HepG2 (cell line): ENCODE data around the gene SYCP2L. TPM values are rescaled to one million over a fixed set of nuclear protein-coding genes. Genes with fewer than 3 reads are reported as not detected.

Experiments used
- ATAC-seq: fragments of 200-7000 bp; cut with Tn5 transposase; 3 replicates; pipeline ENCODE4 v1.9.1; 2020; ENCODE audit warnings: mild to moderate bottlenecking, moderate library complexity
- BruUV-seq: library from RNA; stranded (reverse); fragments of 400-500 nt; replicated peaks from 2 replicates; lab custom pipeline; 2021; lab: Mats Ljungman, UMichigan
- CTCF ChIA-PET: fragments of 300-600 bp; formaldehyde crosslinking; extraction: SDS; loops from one replicate; lab custom pipeline; 2021; ENCODE audit warnings: low total read pairs, inconsistent platforms, low intra/inter-chr PET ratio; lab: Yijun Ruan, JAX
- POLR2A ChIA-PET: fragments of 350-600 bp; sonication (Branson Sonifier 250); formaldehyde crosslinking; loops from one replicate; lab custom pipeline; 2020; ENCODE audit warnings: antibody characterized with exemption, inconsistent platforms; lab: Yijun Ruan, JAX
- DNase-seq: peaks from one replicate; pipeline ENCODE4 v3.0.0-alpha.2; 2015; ENCODE audit warnings: low spot score
- FAIRE-seq: peaks from 3 replicates; lab custom pipeline; 2011; peaks lifted over from hg19 to GRCh38; lab: Jason Lieb, UNC
- H2AFZ ChIP-seq: one replicate; pipeline ENCODE4 v1.6.1; 2011; ENCODE audit warnings: low read length, inconsistent platforms
- H3K27ac ChIP-seq: fragments of 300-600 bp; 3 replicates; pipeline ENCODE4 v1.8.0; 2011; ENCODE audit warnings: mixed run types, mild to moderate bottlenecking, mixed read lengths, low read length, inconsistent platforms; ENCODE audit not compliant: insufficient read depth; ENCODE audit errors: extremely low read length
- H3K27me3 ChIP-seq, 2 experiments: fragments of 200-600 bp in 1 of 2; 2 replicates in 1 of 2; 3 replicates in 1 of 2; pipeline versions ENCODE4 v1.6.0 to v1.8.0; 2011; ENCODE audit warnings: low read length in 2 of 2, mild to moderate bottlenecking in 2 of 2, moderate library complexity in 2 of 2, inconsistent platforms in 1 of 2; ENCODE audit not compliant: insufficient read depth in 2 of 2, control insufficient read depth in 1 of 2
- H3K36me3 ChIP-seq, 2 experiments: fragments of 200-600 bp in 1 of 2; replicated peaks in 1 of 2; 2 replicates in 1 of 2; 3 replicates in 1 of 2; pipeline versions ENCODE4 v1.5.1 to v1.8.0; 2011; ENCODE audit warnings: low read length in 2 of 2, inconsistent platforms in 1 of 2; ENCODE audit not compliant: insufficient read depth in 2 of 2, control insufficient read depth in 1 of 2
- H3K4me1 ChIP-seq: 2 replicates; pipeline ENCODE4 v1.5.1; 2012; ENCODE audit warnings: low read length, inconsistent platforms; ENCODE audit not compliant: insufficient read depth
- H3K4me2 ChIP-seq: 2 replicates; pipeline ENCODE4 v1.6.0; 2011; ENCODE audit warnings: low read depth, low read length, inconsistent platforms
- H3K4me3 ChIP-seq, 3 experiments: fragments of 200-600 bp in 1 of 3; sonication (generic), shearing (Covaris generic) in 1 of 3; replicated peaks in 1 of 3; 2 replicates each; pipeline ENCODE4 v1.5.1; 2011 to 2016; ENCODE audit warnings: low read length in 3 of 3, inconsistent platforms in 2 of 3, low read depth in 2 of 3, mild to moderate bottlenecking in 2 of 3, control low read depth in 1 of 3, mixed read lengths in 1 of 3; ENCODE audit not compliant: insufficient read depth in 1 of 3
- H3K79me2 ChIP-seq: one replicate; pipeline ENCODE4 v1.6.1; 2011; ENCODE audit warnings: low read length, inconsistent platforms; ENCODE audit not compliant: insufficient read depth
- H3K9ac ChIP-seq: 2 replicates; pipeline ENCODE4 v1.6.0; 2011; ENCODE audit warnings: mild to moderate bottlenecking, low read depth, low read length, inconsistent platforms; ENCODE audit not compliant: insufficient read depth
- H3K9me3 ChIP-seq: 2 replicates; pipeline ENCODE4 v1.5.1; 2012; ENCODE audit warnings: mild to moderate bottlenecking, low read length
- H4K20me1 ChIP-seq: 2 replicates; pipeline ENCODE4 v1.6.0; 2011; ENCODE audit warnings: inconsistent platforms, mild to moderate bottlenecking, low read length, moderate library complexity; ENCODE audit not compliant: insufficient read depth
- BRD4 ChIP-seq: sonication (generic); formaldehyde crosslinking; IDR thresholded peaks from 2 replicates; pipeline ENCODE4 v1.4.0; 2020; ENCODE audit warnings: missing genetic modification reagents
- DDIT3 ChIP-seq: sonication (generic); formaldehyde crosslinking; IDR thresholded peaks from 2 replicates; pipeline ENCODE4 v1.4.0; 2020; ENCODE audit warnings: mild to moderate bottlenecking, missing genetic modification reagents
- GFI1 ChIP-seq: sonication (generic); formaldehyde crosslinking; IDR thresholded peaks from 2 replicates; pipeline ENCODE4 v1.5.0; 2020; ENCODE audit warnings: missing genetic modification reagents, mild to moderate bottlenecking, borderline replicate concordance
- ISX ChIP-seq: sonication (generic); formaldehyde crosslinking; conservative IDR thresholded peaks from 2 replicates; pipeline ENCODE4 v1.5.0; 2020; ENCODE audit warnings: missing genetic modification reagents
- KDM6A ChIP-seq: IDR thresholded peaks from 2 replicates; pipeline ENCODE4 v1.6.1; 2016; ENCODE audit warnings: low read depth
- NCOA5 ChIP-seq: sonication (generic); formaldehyde crosslinking; IDR thresholded peaks from 2 replicates; pipeline ENCODE4 v1.4.0; 2020; ENCODE audit warnings: missing genetic modification reagents
- NONO ChIP-seq, 2 experiments: fragments of 450-650 bp in 1 of 2; sonication (generic) in 1 of 2; formaldehyde crosslinking in 1 of 2; IDR thresholded peaks in 1 of 2; conservative IDR thresholded peaks in 1 of 2; 2 replicates each; pipeline versions ENCODE4 v1.6.1 to v1.8.0; 2017 to 2022; ENCODE audit warnings: mild to moderate bottlenecking in 1 of 2, missing genetic modification reagents in 1 of 2, moderate library complexity in 1 of 2
- PATZ1 ChIP-seq: sonication (generic); formaldehyde crosslinking; IDR thresholded peaks from 2 replicates; pipeline ENCODE4 v1.4.0; 2020; ENCODE audit warnings: missing genetic modification reagents
- RFXAP ChIP-seq: sonication (generic); formaldehyde crosslinking; IDR thresholded peaks from 2 replicates; pipeline ENCODE4 v1.4.0; 2020; ENCODE audit warnings: missing genetic modification reagents, borderline replicate concordance
- RXRA ChIP-seq: sonication (generic); formaldehyde crosslinking; IDR thresholded peaks from 2 replicates; pipeline ENCODE4 v1.5.1; 2020; ENCODE audit warnings: missing genetic modification reagents
- SAFB2 ChIP-seq: sonication (generic); formaldehyde crosslinking; IDR thresholded peaks from 2 replicates; pipeline ENCODE4 v1.5.1; 2020; ENCODE audit warnings: missing genetic modification reagents, low read depth, mild to moderate bottlenecking, borderline replicate concordance
- ZC3H13 ChIP-seq: sonication (generic); formaldehyde crosslinking; IDR thresholded peaks from 2 replicates; pipeline ENCODE4 v1.8.1; 2023; ENCODE audit warnings: mild to moderate bottlenecking, missing genetic modification reagents, moderate library complexity
- ZNF432 ChIP-seq: sonication (generic); formaldehyde crosslinking; IDR thresholded peaks from 2 replicates; pipeline ENCODE4 v1.5.0; 2020; ENCODE audit warnings: missing genetic modification reagents, mild to moderate bottlenecking, borderline replicate concordance
- ZNF484 ChIP-seq: sonication (generic); formaldehyde crosslinking; IDR thresholded peaks from 2 replicates; pipeline ENCODE4 v1.5.1; 2020; ENCODE audit warnings: mild to moderate bottlenecking, low read depth, missing genetic modification reagents, borderline replicate concordance
- ZNF615 ChIP-seq: sonication (generic); formaldehyde crosslinking; IDR thresholded peaks from 2 replicates; pipeline ENCODE4 v1.5.0; 2020; ENCODE audit warnings: mild to moderate bottlenecking, missing genetic modification reagents, borderline replicate concordance
- ZSCAN25 ChIP-seq: sonication (generic); formaldehyde crosslinking; IDR thresholded peaks from 2 replicates; pipeline ENCODE4 v1.8.0; 2022; ENCODE audit warnings: mild to moderate bottlenecking, missing genetic modification reagents
- WGBS: methylation state at CpG from one replicate; pipeline ENCODE4 v1.1.6; 2017; ENCODE audit warnings: low lambda C conversion rate; 5-methylcytosine and 5-hydroxymethylcytosine counted together
- in situ Hi-C: cut with HindIII; loops from 2 replicates; pipeline ENCODE4 v1.10.0; 2017; ENCODE audit warnings: low pct_unique_long_range_greater_than_20kb; ENCODE audit not compliant: extremely low pct_ligation_motif_present
- intact Hi-C: fragments of 100-400 bp; cut with micrococcal nuclease; formaldehyde crosslinking; loops from one replicate; pipeline ENCODE4 v1.10.0; 2022; ENCODE audit not compliant: unreplicated experiment
- polyA plus RNA-seq, 8 experiments: library from polyadenylated mRNA; depleted of rRNA in 3 of 8; stranded (reverse) in 7 of 8; unstranded in 1 of 8; fragments of >200 nt; fragmentation: Illumina TruSeq in 4 of 8; extraction: Trizol in 4 of 8; gene quantifications; 2 replicates each; pipeline versions ENCODE4 v1.2.1 to v1.2.3, GENCODE V29; 2011 to 2016; ENCODE audit warnings: low read depth in 4 of 8, missing spikeins in 1 of 8, mixed read lengths in 1 of 8; ENCODE audit not compliant: insufficient read depth in 1 of 8
- total RNA-seq, 5 experiments: library from RNA; depleted of rRNA; stranded (reverse); fragments of >200 nt; fragmentation: Illumina TruSeq; extraction: Trizol; gene quantifications; 2 replicates each; pipeline ENCODE4 v1.2.3, GENCODE V29; 2016; ENCODE audit warnings: low read depth in 1 of 5
- TF ChIP-seq, protein P1 (sequence below): sonication (generic); formaldehyde crosslinking; conservative IDR thresholded peaks from 2 replicates; pipeline ENCODE4 v1.8.1; 2023; ENCODE audit warnings: missing genetic modification reagents
- TF ChIP-seq, protein P2 (sequence below): sonication (generic); formaldehyde crosslinking; IDR thresholded peaks from 2 replicates; pipeline ENCODE4 v1.4.0; 2020; ENCODE audit warnings: missing genetic modification reagents; ENCODE audit errors: not compliant biosample characterization

Gene SYCP2L
- total and polyA plus RNA-seq, 2 of the 13 experiments (the other 11 are each of a cell fraction or from before 2014, with no cell fraction given): 0.22 to 0.54 TPM

DNA sequence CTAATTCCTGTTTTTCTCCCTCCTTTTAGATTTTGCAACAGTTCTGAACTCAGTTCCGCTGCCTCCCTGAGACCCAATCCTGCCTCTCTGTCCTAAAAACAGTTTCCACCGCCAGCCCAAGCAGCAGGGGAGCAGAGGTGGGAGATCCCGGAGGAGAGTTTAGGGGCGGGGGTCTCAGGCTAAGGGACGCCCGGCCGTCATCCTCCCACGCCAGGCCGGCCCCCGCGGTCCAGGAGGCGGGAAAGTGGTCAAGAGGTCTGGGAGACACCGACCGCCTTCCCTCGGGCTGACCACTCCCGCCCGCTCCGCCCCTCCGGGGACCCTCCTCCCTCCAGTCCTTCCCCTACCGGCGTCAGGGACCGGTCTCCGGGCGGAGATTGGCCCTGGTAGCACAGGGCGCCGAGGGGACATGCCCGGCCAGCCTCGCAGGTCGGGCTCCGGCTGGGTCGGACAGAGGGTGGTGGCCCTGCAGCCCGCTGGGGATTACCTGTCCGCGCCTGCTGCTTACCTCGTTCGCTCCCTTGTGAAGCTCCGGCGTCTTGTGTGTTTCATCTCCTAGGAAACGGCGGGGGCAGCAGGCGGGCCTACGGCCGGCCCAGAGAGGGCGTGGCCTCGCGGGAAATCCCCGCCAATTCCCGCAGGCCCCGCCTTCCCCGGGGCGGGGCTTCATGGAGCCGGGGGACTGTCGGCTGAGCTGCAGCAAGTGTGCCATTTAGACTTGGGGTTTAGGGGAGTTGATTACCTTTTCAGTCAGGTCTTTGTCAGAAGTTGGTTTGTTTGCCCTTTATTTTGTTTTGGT, 48.7 kb upstream of the SYCP2L start, which contains the start of gene MAK:
MAK (minus strand) TSS at position 545 of the 799 bp plus-strand sequence. CDS start 7,891 bp downstream, outside the sequence.
- intact Hi-C loops: no loop called here
- DNase-seq (peak; percentile 90), FAIRE-seq (peak; percentile 63), ATAC-seq (peak; percentile 95)
- Histone ChIP-seq H3K27me3 (peaks cover 0 to 32% of the 10 kb centered on the region in 2 experiments; a peak in 3 of 5 replicates), H3K9ac (peak within 1 kb of the TSS; percentile 74), H3K4me1 (peaks cover 28% of the 10 kb centered on the region), H3K4me2 (peak within 1 kb of the TSS; percentile 95), H3K36me3 (no peaks in the 10 kb centered on the region), H4K20me1 (no peaks in the 10 kb centered on the region), H3K9me3 (no peaks in the 10 kb centered on the region), H3K79me2 (no peaks in the 10 kb centered on the region), H2AFZ (peak within 1 kb of the TSS; percentile 88), H3K4me3 (peak within 1 kb of the TSS; percentile 67 to 80 (median 69)), H3K27ac (peak within 1 kb of the TSS; percentile 55)
- POLR2A ChIA-PET: no interaction called here
- in situ Hi-C loops: no loop called here
- CTCF ChIA-PET: no interaction called here
- WGBS: 0% methylated on average over 21 of the region's 53 CpGs
- no TSS peak for BruUV-seq
- peak; percentile 65 for TF ChIP-seq PATZ1 (CRISPR knock-in tag)
- TF ChIP-seq RXRA (CRISPR knock-in tag): peak; percentile 81; the same call in 1 of the 2 replicates
- no peak for TF ChIP-seq GFI1 (CRISPR knock-in tag)
- no peak for TF ChIP-seq NCOA5 (CRISPR knock-in tag)
- TF ChIP-seq DDIT3: no peak
- TF ChIP-seq ISX (CRISPR knock-in tag): no peak
- TF ChIP-seq ZSCAN25 (CRISPR knock-in tag): no peak
- TF ChIP-seq SAFB2 (CRISPR knock-in tag): no peak
- TF ChIP-seq, protein P1, sequence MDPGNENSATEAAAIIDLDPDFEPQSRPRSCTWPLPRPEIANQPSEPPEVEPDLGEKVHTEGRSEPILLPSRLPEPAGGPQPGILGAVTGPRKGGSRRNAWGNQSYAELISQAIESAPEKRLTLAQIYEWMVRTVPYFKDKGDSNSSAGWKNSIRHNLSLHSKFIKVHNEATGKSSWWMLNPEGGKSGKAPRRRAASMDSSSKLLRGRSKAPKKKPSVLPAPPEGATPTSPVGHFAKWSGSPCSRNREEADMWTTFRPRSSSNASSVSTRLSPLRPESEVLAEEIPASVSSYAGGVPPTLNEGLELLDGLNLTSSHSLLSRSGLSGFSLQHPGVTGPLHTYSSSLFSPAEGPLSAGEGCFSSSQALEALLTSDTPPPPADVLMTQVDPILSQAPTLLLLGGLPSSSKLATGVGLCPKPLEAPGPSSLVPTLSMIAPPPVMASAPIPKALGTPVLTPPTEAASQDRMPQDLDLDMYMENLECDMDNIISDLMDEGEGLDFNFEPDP: no peak
- TF ChIP-seq KDM6A (CRISPR knock-in tag): no peak
- no peak for TF ChIP-seq NONO (IDR thresholded peaks at IDR 0.05)
- peak; percentile 42; the same call in 1 of the 2 replicates for TF ChIP-seq NONO (CRISPR knock-in tag; conservative IDR thresholded peaks at IDR 0.05)
- no peak for TF ChIP-seq BRD4 (CRISPR knock-in tag)
- no peak for TF ChIP-seq ZNF432 (CRISPR knock-in tag)
- no peak for TF ChIP-seq ZNF615 (CRISPR knock-in tag)
- no peak for TF ChIP-seq RFXAP (CRISPR knock-in tag)
- TF ChIP-seq, protein P2, sequence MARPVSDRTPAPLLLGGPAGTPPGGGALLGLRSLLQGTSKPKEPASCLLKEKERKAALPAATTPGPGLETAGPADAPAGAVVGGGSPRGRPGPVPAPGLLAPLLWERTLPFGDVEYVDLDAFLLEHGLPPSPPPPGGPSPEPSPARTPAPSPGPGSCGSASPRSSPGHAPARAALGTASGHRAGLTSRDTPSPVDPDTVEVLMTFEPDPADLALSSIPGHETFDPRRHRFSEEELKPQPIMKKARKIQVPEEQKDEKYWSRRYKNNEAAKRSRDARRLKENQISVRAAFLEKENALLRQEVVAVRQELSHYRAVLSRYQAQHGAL: no peak
- no peak; the same call in 1 of the 2 replicates for TF ChIP-seq ZC3H13 (CRISPR knock-in tag)
- TF ChIP-seq ZNF484 (CRISPR knock-in tag): no peak
